ENCODE measurements around the gene HASPIN. TPM values are rescaled to one million over a fixed set of nuclear protein-coding genes. Genes with fewer than 3 reads are reported as not detected.

The HASPIN gene
- total RNA-seq, 1 donor from 2014 or later, result 2.0 TPM

DNA sequence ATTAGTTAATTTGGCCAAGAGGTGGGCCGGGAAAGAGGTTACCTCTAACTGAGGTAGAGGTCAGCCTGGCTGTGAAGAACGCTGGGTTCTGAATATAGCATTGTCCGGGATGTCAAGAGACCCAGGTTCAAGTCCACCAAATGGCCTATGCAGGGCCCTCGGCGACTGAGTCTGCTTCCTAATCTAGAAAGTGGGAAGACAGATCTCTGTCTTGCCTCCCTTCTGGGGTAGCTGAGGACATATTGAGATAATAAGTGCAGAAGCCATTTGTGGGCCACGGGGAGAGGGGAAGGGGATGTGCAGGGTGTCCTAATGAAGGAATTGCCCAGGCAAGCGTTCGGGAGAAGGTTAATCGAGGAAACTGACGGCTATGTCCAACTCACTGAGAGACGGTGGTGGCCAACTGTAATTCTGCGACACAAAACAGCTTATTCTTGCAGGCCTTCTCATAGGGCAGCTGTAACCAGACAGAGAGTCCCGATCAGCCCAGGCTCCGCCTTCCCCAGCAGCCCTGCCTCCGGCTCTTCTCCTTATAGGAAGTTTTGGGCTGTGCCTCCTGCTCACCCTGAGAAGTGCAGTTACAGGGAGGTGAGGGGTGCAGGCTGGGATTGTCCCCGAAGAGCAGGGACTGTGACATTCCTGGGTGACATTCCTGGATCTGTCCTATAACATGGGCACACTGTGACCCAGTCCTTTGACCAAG lies 15.9 kb downstream of the HASPIN start:
- no peak for DNase-seq

DNA sequence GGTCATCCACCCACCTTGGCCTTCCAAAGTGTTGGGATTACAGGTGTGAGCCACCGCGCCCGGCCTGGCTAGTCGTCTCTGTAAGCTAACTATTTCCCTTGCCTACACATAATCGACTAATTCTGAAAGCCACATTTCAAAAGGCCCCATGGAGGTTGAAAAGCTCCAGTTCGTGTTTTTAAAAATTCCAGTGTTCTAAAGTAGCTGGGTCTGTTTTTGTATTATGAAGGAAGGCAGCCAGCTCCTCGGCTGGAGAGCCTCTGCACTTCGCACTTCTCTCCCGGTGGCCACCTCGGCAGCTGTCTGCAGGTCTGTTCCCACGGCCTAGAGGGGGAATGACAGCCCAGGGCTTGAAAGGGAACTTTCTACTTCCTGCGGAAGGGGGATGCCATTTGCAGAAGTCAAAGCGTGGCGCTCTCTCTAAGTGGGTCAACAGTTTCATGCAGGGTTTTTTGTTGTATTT lies 16.9 kb downstream of the HASPIN start:
- DNase-seq, result no peak

DNA sequence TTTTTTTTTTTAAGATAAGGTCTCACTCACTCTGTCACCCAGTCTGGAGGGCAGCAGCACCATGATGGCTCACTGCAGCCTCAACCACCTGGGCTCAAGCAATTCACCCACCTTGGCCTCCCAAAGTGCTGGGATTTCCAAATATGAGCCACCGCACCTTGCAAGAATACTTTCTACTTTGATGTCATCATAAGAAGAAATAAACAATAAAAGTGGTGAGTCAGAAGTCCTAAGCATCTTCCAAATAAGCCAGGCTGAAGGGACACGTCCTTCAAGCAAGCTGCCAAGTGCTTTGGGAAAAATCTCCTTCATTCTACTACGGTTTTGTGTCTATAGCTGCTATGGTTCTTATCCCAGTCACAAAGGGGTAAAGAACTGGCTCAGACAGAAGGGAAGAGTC lies 20.3 kb downstream of the HASPIN start:
- no peak for DNase-seq

DNA sequence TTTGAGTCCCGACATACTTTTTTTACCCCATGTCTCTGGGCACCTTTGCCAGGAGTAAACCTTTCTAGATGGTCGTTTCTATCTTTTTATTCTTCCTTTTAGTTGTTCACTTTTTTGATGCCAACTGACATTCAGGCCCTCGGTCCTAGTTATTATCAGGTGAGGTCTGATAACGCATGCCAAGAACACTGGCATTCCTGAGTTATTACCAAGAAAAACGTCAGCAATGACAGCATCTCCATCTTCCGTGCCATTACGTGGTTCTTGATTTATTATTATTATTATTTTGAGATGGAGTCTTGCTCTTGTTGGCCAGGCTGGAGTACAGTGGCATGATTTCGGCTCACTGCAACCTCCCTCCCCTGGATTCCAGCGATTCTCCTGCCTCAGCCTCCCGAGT lies 21.4 kb downstream of the HASPIN start:
- no peak for DNase-seq

DNA sequence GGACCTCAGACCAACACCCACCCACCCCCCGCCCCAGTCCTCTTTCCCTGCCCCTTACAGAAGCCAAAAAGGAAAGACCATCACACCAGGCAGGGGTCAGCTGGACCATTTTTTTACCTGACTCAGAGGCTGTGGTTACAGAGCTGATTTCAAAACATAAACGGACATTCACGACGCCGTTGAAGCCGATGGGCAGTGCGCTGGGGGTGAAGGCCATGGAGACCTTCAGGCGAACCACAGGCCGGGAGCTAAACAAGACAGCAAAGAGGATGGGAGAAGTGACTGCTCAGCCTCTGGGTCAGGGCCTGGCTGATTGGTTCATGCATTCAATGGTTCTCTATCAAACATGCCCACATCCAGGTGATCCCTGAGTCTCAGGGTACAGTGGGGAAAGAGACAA lies 24.1 kb downstream of the HASPIN start:
- no peak for DNase-seq

DNA sequence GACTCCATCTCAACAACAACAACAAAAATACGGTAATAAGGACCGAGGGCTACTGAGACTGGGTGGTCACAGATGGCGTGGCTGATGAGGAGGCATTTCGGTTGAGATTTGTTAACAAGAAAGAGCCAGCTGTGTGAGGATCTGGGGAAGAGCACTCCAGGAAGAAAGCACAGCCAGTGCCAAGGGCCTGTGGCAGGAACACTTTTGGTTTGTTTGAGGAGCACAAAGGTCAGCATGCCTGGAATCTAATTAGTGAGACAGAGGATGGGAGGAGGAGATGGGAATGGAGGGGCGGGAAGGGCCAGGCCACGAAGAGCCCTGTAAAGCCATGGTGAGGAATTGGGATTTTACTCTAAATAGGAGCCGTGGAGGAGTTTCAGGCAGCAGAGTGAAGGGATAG lies 24.9 kb downstream of the HASPIN start:
- no peak for DNase-seq

DNA sequence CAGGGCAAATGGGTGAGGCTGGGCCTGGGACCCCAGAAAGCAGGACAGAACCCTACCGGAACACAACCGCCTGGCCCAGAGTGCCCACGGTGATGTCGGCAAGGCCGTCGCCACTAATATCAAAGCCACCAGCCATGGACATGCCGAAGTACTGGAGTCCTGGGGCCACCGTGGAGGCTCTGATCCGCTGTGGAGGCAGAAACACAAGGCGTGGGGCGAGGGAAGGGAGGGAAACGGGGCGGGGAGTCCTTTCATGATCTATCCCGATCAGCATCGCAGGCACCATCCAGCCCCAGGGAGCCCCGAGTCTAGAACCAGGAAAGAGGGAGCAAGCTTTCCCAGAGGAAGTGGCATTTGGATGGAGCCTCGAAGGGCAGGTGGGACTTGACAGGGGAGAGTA lies 26.6 kb downstream of the HASPIN start:
- no peak for DNase-seq

DNA sequence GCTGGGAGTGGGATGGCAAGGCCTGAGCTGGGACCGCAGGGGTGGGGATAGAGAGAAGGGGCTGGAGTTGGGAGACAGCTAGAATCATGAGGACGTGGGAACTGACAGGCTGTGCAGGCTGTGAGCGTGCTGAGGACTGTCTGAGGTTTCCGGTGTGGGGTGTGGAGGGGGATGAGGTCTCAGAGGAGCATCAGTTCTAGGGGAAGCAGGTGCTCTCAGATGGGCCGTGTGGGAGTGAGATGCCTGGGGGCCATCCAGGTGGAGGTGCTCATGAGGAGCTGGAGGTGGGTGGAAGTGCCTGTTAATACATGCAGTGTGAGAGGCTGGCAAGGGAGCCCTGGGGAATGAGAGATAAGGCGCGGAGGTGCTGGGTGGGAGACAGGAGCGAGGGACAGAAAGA lies 27.2 kb downstream of the HASPIN start:
- no peak for DNase-seq

DNA sequence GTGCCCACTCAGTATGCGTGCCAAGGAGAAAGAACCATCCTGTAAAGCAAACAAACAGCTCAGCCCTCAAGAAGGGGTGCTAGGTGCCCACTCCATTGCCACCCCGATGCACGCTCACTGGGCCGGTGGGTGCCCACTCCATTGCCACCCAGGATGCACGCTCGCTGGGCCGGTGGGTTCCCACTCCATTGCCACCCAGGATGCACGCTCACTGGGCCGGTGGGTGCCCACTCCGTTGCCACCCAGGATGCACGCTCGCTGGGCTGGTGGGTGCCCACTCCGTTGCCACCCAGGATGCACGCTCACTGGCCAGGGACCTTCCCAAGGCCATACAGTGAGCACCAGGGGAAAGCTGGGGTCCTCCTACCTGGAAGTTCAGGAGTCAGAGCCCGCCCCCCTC lies 28.1 kb downstream of the HASPIN start:
- no peak for DNase-seq

DNA sequence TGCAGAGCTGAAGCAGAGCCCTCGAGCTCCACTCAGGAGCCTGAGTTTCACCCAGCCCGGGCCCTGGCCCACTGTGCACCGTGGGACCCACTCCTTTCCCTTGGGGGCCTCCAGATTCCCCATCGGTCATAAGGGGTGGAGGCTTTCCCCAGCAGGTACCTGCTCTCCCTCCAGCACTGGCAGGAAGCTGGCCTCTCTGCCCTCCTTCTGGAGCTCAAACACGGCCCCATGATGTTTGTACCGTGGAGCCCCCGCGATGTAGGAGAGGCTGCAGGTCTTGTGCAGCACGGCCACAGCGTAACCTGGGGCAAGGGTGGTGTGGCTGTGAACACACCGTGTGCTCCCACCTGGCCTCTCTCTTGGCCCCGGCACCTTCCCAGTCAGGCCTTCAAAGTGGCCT lies 29.9 kb downstream of the HASPIN start:
- DNase-seq, result no peak

DNA sequence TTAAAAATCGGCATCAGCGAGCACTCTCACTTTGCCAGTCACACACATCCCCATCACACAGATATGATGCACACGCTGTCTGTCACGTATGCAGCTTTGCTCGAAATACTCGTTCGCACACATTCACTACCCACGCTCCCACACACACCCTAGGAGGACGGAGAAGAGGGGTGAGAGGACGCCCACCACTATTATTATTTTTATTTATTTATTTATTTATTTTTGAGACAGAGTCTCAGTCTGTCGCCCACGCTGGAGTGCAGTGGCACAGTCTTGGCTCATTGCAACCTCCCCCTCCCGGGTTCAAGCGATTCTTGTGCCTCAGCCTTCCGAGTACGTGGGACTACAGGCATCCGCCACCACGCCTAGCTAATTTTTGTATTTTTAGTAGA lies 30.4 kb downstream of the HASPIN start:
- no peak for DNase-seq

DNA sequence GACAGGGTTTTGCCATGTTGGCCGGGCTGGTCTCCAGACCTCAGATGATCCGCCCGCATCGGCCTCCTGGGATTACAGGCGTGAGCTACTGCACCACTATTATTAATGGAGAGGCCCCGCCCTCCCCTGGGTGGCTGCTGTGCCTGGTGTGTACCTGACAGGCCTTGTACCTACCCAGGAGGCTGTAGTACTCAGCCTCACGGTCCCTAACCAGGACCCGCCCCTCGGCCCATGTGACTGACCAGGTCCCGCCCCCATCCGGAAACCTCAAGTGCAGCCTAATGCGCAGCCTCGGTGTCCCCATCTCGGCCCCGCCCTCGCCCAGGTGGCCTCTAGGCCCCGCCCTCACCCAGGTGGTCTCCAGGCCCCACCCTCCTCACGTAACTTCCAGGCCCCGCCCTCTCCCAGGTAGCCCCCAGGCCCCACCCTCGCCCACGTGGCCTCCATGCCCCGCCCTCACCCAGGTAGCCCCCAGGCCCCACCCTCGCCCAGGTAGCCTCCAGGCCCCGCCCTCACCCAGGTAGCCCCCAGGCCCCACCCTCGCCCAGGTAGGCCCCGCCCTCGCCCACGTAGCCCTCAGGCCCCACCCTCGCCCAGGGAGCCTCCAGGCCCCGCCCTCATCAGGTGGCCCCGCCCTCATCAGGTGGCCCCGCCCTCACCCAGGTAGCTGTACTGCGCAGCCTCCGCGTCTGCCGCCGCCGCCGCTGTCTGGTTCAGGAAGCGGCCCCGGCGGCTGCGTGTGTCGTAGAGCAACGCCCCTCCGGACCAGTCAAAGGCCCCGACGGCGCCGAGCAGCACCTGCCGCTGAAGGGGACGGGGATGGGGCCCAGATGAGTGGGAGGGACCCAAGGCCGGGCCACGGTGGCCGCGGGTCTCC lies 31.0 kb downstream of the HASPIN start:
- DNase-seq, result peak; percentile 19

DNA sequence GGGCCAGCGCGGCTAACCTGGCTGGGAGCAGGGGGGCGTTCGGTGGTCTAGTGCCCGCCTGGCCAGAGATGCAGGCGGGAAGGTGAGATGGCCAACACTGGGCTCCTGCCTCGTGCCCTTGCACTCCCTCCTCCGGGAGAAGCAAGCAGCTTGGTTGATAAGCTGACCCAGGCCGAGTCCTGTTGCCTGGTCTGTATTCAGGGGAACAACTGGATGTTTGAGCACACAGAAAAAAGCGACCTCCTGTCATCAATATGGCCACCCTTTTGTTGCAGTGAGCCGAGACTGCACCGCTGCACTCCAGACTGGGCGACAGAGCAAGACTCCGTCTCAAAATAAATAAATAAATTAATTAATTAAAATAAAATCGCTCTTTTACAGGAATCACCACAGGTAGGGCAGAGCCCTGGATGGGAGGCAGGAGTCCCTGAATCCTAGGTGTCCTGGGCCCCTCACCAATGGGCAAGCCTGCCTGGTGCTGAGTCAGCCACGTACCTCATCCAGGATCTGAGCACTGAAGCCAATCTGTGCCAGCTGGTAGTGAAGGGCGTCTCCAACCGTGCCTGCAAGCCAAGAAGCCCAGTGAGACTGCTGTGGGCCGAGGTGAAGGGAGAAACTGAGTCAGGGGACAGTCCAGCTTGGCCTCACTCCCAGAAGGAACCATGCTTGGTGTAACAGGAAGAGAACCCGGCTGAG lies 31.8 kb downstream of the HASPIN start:
- DNase-seq, result no peak

DNA sequence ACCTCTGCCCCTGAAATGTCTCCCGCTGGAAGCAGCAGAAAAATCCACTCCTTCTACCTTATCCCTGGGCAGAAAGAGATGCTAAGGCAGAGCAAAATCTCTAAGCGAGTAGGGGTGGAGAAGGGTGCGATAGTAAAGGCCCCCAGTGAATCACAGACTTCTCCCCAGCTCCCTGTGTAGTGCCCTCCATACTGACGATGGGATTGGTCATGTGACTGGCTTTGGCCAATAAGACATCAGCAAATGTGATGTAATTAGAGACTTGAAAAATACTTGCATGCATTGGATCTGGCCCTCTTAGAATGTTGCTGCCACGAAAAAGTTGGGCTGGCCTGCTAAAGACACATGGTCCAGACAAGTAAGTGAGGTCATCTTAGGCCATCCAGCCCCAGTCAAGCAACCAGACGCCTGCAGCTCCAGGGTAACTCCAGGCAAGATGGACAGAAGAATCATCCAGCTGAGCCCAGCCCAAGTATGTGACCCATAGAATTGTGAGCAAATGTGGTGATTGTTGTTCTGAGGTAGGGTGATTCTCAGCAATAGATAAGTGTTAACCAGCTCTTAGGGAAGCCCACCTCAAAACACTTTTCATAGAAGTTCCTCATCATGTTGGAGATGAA lies 36.0 kb downstream of the HASPIN start:
- DNase-seq, result no peak

DNA sequence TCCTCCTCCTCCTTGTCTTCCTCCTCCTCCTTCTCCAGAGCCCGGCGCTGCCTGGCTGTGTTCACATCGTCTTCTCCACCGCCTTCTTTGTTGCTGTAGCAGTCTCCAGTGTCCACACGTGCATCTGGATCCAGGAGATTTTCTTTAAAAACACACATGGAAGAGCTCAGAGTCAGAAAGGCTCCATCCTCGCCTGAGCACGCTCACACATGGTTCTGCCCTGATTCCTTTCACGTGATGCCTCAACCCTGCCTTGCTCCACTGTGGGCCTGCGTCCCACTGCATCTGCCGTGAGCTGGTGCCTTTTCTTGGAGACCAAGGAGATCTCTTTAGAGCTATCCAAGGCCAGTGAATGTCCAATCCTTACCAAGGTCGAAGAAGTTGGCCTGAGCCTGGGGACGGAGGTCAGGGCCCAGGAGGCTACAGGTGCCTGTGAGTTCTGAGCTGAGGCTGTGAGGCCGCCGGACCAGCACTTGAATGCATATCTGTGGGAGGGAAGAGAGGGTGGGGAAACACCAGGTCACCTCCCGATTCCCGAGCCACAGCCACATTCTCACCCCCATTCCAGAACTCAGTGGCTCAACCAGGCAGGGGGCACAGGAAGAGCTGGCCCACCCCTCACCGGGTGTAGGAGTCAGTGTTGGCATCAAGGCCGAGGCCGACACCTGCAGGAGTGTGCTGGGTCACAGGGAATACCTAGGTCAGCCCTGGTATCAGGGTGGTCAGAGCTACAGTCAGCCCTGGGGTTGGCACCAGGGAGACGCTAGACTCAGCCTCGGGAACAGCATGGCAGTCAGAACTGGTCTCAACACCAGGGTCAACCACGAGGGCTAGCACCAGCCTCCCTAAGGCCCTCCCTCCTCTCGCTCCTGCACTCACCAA lies 37.6 kb downstream of the HASPIN start:
- no peak for DNase-seq

DNA sequence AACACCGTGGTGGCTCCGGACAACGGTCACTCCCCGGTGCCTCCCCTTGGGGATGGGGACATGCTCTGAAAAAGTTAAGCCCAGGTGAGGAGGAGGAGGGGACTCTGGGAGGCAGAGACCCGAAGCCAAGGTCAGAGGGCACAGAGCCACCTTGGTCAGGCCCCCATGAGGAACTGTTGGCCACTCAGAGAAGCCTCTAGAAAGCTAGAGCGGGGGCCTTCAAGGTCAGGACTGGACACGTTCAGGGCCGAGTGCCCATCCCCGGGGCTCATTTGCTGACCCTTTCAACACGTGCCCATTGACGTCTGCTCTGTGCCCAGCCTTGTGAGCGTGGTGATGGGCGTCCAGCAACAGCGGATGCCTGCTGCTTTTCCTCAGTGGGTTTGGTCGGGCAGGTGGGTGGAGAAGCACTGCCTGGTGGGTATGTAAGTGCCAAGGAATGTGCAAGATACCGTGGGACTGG lies 38.2 kb downstream of the HASPIN start:
- no peak for DNase-seq

DNA sequence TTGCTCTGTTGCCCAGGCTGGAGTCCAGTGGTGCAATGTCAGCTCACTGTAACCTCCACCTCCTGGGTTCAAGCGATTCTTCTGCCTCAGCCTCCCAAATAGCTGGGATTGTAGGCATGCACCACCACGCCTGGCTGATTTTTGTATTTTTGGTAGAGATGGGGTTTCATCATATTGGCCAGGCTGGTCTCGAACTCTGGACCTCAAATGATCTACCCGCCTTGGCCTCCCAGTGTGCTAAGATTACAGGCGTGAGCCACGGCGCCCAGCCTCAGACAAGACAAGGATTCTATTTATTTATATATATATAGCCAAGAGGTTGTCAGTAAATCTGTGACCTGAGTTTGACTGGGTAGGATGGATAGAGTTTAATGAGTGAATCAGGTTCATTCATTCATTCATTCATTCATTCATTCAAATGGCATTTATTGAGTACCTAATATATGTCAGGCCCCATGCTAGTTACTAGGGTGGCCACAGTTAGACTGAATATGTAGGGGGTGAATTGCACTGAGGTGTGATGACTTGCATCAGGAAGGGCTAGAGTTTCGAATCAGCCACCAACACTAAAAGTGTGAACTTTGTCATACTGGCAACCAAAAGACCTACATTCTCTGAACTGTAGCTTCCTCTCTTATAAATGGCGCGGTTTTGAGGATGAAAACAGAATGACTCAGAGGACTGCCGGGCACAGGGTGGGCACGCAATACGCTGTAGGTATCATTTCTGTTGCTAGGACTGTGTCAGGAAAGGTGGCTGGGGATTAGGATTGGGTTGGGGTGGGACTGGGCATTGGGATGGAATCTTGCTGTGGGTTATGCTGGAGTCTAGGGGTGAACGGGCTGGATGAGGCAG lies 39.4 kb downstream of the HASPIN start:
- DNase-seq, result no peak

DNA sequence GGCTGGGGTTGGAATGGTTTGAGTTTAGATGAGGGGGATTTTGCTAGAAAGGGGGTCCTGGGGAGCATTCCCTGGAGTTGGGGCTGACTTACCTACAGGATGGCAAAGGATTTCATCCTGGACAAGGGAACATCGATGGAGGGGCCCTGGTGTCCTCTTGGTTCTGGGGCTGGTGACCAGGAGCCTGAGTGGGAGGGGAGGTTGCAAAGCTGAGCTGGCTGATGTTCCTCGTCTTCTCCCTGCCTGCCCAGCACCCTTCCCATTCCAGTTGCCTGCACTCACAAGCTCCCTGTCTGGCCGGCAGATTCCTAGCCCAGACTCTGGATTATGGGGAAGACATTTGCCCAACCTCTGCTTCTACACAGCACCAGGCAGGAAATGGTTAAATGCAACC lies 40.1 kb downstream of the HASPIN start:
- DNase-seq, result no peak

DNA sequence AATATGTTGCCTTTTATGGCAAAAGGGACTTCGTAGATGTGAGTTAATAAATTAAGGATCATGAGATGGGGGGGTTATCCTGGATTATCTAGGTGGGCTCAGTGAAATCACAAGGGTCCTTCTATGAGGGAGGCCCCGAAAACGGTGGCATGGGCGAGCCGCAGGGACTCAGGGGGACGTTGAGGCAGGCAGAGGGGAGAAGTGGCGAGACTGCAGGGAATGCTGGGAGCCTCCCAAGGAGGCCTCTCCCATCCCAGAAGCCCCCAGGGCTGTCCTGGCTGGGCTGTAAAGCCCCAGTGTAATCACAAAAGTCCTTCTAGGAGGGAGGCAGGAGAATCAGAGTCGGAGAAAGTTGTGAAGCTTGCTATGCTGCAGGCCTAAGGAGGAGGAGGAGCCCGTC lies 42.3 kb downstream of the HASPIN start:
- DNase-seq, result no peak

DNA sequence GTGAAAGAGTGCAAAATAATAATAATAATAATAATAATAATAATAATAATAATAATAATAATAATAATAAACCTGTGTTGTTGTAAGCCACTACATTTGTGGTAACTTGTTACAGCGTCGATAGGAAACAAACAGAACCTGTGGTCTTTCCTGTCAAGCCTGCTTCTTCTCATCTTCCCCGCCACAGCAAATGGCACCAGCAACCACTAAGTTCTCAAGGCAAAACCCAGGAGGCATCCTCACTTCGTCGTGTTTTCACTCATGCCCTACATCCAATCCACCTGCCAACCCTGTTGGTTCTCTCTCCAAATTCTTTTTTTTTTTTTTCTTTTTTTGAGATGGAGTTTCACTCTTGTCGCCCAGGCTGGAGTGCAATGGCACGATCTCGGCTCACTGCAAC lies 43.1 kb downstream of the HASPIN start:
- DNase-seq, result no peak

DNA sequence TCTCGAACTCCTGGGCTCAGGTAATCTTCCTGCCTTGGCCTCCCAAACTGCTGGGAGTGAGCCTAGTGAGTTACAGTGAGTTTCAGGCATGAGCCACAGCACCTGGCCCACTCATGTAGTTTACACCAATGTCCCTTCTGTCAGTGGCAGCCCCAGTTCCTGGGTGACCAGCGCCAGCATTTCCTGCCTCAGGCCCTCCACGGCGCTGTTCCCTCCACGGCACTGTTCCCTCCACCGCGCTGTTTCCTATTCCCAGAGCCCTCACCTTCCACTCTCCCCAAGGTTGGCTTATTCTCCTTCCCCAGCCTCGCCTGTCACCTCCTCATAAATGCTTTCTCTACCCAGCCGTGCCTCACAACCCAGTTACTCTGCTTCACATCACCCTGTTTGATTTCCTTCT lies 44.6 kb downstream of the HASPIN start:
- DNase-seq, result no peak
